HCT116 (cell line): ENCODE data around the gene SH2D3C. TPM values are rescaled to one million over a fixed set of nuclear protein-coding genes. Genes with fewer than 3 reads are reported as not detected.

Experiments used
- ATAC-seq: fragments of 200-7000 bp; cut with Tn5 transposase; 2 replicates; pipeline ENCODE4 v1.9.1; 2020; ENCODE audit warnings: mild to moderate bottlenecking, moderate library complexity
- BruUV-seq: library from RNA; stranded (reverse); fragments of 400-500 nt; replicated peaks from 2 replicates; lab custom pipeline; 2021; lab: Mats Ljungman, UMichigan
- CTCF ChIA-PET: fragments of 300-600 bp; sonication (Branson Sonifier 250); formaldehyde crosslinking; loops from one replicate; lab custom pipeline; 2021; ENCODE audit warnings: antibody characterized with exemption; lab: Charles Lee
- POLR2A ChIA-PET: fragments of 300-600, 350-600 bp; sonication (Branson Sonifier 250); formaldehyde crosslinking; loops from one replicate; lab custom pipeline; 2021; ENCODE audit warnings: antibody characterized with exemption; lab: Charles Lee
- RAD21 ChIA-PET, 2 experiments: fragments of 300-600 bp; sonication (Branson Sonifier 250); formaldehyde crosslinking; loops; one replicate each; lab custom pipeline; 2023; ENCODE audit warnings: low total read pairs in 2 of 2; ENCODE audit not compliant: uncharacterized antibody in 2 of 2, unreplicated experiment in 2 of 2, low non-redundant PET in 1 of 2; lab: Charles Lee
- DNase-seq: peaks from one replicate; pipeline ENCODE4 v3.0.0-alpha.2; 2010; ENCODE audit warnings: low read depth, low spot score
- H2AFZ ChIP-seq: fragments of 200-600 bp; shearing (Covaris generic), sonication (generic); 2 replicates; pipeline ENCODE4 v1.6.1; 2017; ENCODE audit warnings: low read depth, mixed run types, mixed read lengths, antibody characterized with exemption, low read length; ENCODE audit not compliant: poor library complexity, severe bottlenecking
- H3K27ac ChIP-seq: 2 replicates; pipeline ENCODE4 v1.5.1; 2012; ENCODE audit warnings: low read depth, low read length
- H3K27me3 ChIP-seq: fragments of 200-600 bp; sonication (generic); 2 replicates; pipeline ENCODE4 v1.6.1; 2016; ENCODE audit warnings: mixed run types, low read length, mixed read lengths; ENCODE audit not compliant: insufficient read depth
- H3K36me3 ChIP-seq, 2 experiments: fragments of 200-500 bp in 1 of 2; fragments of 200-600 bp in 1 of 2; sonication (Bioruptor generic) in 1 of 2; sonication (generic) in 1 of 2; 2 replicates each; pipeline versions ENCODE4 v1.5.1 to v1.6.1; 2014 to 2016; ENCODE audit warnings: low read length in 2 of 2, inconsistent platforms in 1 of 2, mixed read lengths in 1 of 2, mixed run types in 1 of 2; ENCODE audit not compliant: insufficient read depth in 2 of 2, control insufficient read depth in 1 of 2
- H3K4me1 ChIP-seq, 2 experiments: fragments of 200-600 bp in 1 of 2; sonication (generic) in 1 of 2; 2 replicates each; pipeline versions ENCODE4 v1.5.1 to v1.6.1; 2012 to 2017; ENCODE audit warnings: low read length in 2 of 2, inconsistent platforms in 1 of 2, mild to moderate bottlenecking in 1 of 2, mixed read lengths in 1 of 2, mixed run types in 1 of 2, moderate library complexity in 1 of 2; ENCODE audit not compliant: insufficient read depth in 2 of 2, control insufficient read depth in 1 of 2
- H3K4me2 ChIP-seq: fragments of 200-600 bp; sonication (generic); 2 replicates; pipeline ENCODE4 v1.6.1; 2017; ENCODE audit warnings: mixed run types, low read length, mixed read lengths
- H3K4me3 ChIP-seq, 2 experiments: fragments of 200-600 bp in 1 of 2; sonication (generic) in 1 of 2; replicated peaks in 1 of 2; 2 replicates each; pipeline ENCODE4 v1.5.1; 2011 to 2016; ENCODE audit warnings: low read length in 2 of 2, control low read depth in 1 of 2, low read depth in 1 of 2, mild to moderate bottlenecking in 1 of 2, mixed read lengths in 1 of 2, mixed run types in 1 of 2
- H3K79me2 ChIP-seq: fragments of 200-600 bp; sonication (generic); 2 replicates; pipeline ENCODE4 v1.6.1; 2017; ENCODE audit warnings: mild to moderate bottlenecking, mixed run types, low read length, moderate library complexity, mixed read lengths; ENCODE audit not compliant: insufficient read depth
- H3K9ac ChIP-seq: fragments of 200-600 bp; sonication (generic); 2 replicates; pipeline ENCODE4 v1.6.1; 2016; ENCODE audit warnings: low read length, mixed read lengths
- H3K9me2 ChIP-seq: fragments of 200-600 bp; sonication (generic), shearing (Covaris generic); 2 replicates; pipeline ENCODE4 v1.6.1; 2017; ENCODE audit warnings: mixed run types, mild to moderate bottlenecking, moderate library complexity; ENCODE audit not compliant: insufficient read depth
- H3K9me3 ChIP-seq, 2 experiments: fragments of 200-500 bp in 1 of 2; fragments of 200-600 bp in 1 of 2; sonication (Bioruptor generic) in 1 of 2; sonication (generic) in 1 of 2; 2 replicates each; pipeline ENCODE4 v1.6.1; 2014 to 2017; ENCODE audit warnings: low read length in 2 of 2, mixed read lengths in 2 of 2, inconsistent platforms in 1 of 2, low read depth in 1 of 2, mild to moderate bottlenecking in 1 of 2, mixed run types in 1 of 2, moderate library complexity in 1 of 2; ENCODE audit not compliant: control insufficient read depth in 1 of 2, insufficient read depth in 1 of 2
- H4K20me1 ChIP-seq: fragments of 200-600 bp; sonication (generic), shearing (Covaris generic); 2 replicates; pipeline ENCODE4 v1.6.1; 2017; ENCODE audit warnings: mixed run types, mild to moderate bottlenecking, moderate library complexity; ENCODE audit not compliant: insufficient read depth
- ATF3 ChIP-seq: IDR thresholded peaks from 2 replicates; pipeline ENCODE4 v1.6.1; 2012
- CBX3 ChIP-seq: IDR thresholded peaks from 2 replicates; pipeline ENCODE4 v1.6.1; 2012; ENCODE audit warnings: low read depth
- CEBPB ChIP-seq: IDR thresholded peaks from 2 replicates; pipeline ENCODE4 v1.6.1; 2012; ENCODE audit warnings: low read depth
- EGR1 ChIP-seq: IDR thresholded peaks from 2 replicates; pipeline ENCODE4 v1.6.1; 2012; ENCODE audit warnings: low read depth
- ELF1 ChIP-seq: IDR thresholded peaks from 2 replicates; pipeline ENCODE4 v1.6.1; 2012; ENCODE audit warnings: low read depth, borderline replicate concordance
- EZH2 ChIP-seq: fragments of 200-600 bp; sonication (generic); IDR thresholded peaks from 2 replicates; pipeline ENCODE4 v1.6.1; 2017; ENCODE audit warnings: antibody characterized with exemption, mixed run types
- EZH2phosphoT487 ChIP-seq: fragments of 200-600 bp; IDR thresholded peaks from 2 replicates; pipeline ENCODE4 v1.6.1; 2018; ENCODE audit warnings: antibody characterized with exemption, borderline replicate concordance
- FOSL1 ChIP-seq: IDR thresholded peaks from 2 replicates; pipeline ENCODE4 v1.6.1; 2012; ENCODE audit warnings: low read depth
- JUND ChIP-seq: IDR thresholded peaks from 2 replicates; pipeline ENCODE4 v1.6.1; 2012
- MAX ChIP-seq: IDR thresholded peaks from 2 replicates; pipeline ENCODE4 v1.6.1; 2012
- POLR2A ChIP-seq: IDR thresholded peaks from 2 replicates; pipeline ENCODE4 v1.7.0; 2011; ENCODE audit warnings: borderline replicate concordance; ENCODE audit not compliant: insufficient read depth, insufficient read length; ENCODE audit errors: extremely low read depth
- POLR2AphosphoS5 ChIP-seq: IDR thresholded peaks from 2 replicates; pipeline ENCODE4 v1.6.1; 2011; ENCODE audit warnings: mild to moderate bottlenecking, low read depth, low read length, moderate library complexity
- REST ChIP-seq: IDR thresholded peaks from 2 replicates; pipeline ENCODE4 v1.6.1; 2012; ENCODE audit warnings: low read depth
- SIN3A ChIP-seq: IDR thresholded peaks from 2 replicates; pipeline ENCODE4 v1.6.1; 2012; ENCODE audit warnings: low read depth
- SRF ChIP-seq: IDR thresholded peaks from 2 replicates; pipeline ENCODE4 v1.6.1; 2012; ENCODE audit warnings: low read depth
- TCF7L2 ChIP-seq: IDR thresholded peaks from 2 replicates; pipeline ENCODE4 v1.7.0; 2011; ENCODE audit warnings: borderline replicate concordance, inconsistent platforms; ENCODE audit not compliant: insufficient read depth, insufficient read length; ENCODE audit errors: extremely low read depth
- YY1 ChIP-seq: IDR thresholded peaks from 2 replicates; pipeline ENCODE4 v1.6.1; 2011; ENCODE audit warnings: low read length, low read depth, moderate library complexity, mild to moderate bottlenecking; ENCODE audit not compliant: insufficient replicate concordance; ENCODE audit errors: extremely low read depth
- ZBTB33 ChIP-seq: IDR thresholded peaks from 2 replicates; pipeline ENCODE4 v1.6.1; 2011; ENCODE audit warnings: mild to moderate bottlenecking, low read length, moderate library complexity; ENCODE audit not compliant: insufficient replicate concordance; ENCODE audit errors: extremely low read depth
- ZFX ChIP-seq: fragments of 450-650 bp; IDR thresholded peaks from 2 replicates; pipeline ENCODE4 v1.6.1; 2017
- ZNF274 ChIP-seq: fragments of 200-500 bp; sonication (Bioruptor generic); IDR thresholded peaks from 2 replicates; pipeline ENCODE4 v1.6.1; 2014; ENCODE audit warnings: mild to moderate bottlenecking, low read depth, low read length, inconsistent platforms
- intact Hi-C: fragments of 100-400 bp; cut with micrococcal nuclease; formaldehyde crosslinking; loops from 2 replicates; pipeline ENCODE4 v1.10.0; 2022
- total RNA-seq: library from RNA; stranded (reverse); gene quantifications from one replicate; pipeline ENCODE4 v1.2.1, GENCODE V29; 2021; ENCODE audit not compliant: unreplicated experiment

SH2D3C gene
- total RNA-seq, 1 experiment from 2014 or later, result 1.3 TPM

GRCh38 chr9:127769101-127769500, 9.4 kb downstream of the SH2D3C start:
- Histone ChIP-seq H3K9ac (no peak overlapping the region), H3K4me2 (no peak overlapping the region)

More at GRCh38 chr9:127769101-127769500, 9.4 kb downstream of the SH2D3C start:
- Histone ChIP-seq H3K27ac (no peak overlapping the region), H3K27me3 (no peaks in the 10 kb centered on the region), H3K4me1 (peaks cover 13 to 21% of the 10 kb centered on the region in 2 experiments), H3K36me3 (no peaks in the 10 kb centered on the region), H2AFZ (no peak overlapping the region), H3K4me3 (no peak overlapping the region), H3K9me2 (no peaks in the 10 kb centered on the region), H3K9me3 (no peaks in the 10 kb centered on the region), H4K20me1 (no peaks in the 10 kb centered on the region), H3K79me2 (no peaks in the 10 kb centered on the region)
- TF ChIP-seq EZH2phosphoT487, result no peak
- no peak for TF ChIP-seq SIN3A
- no peak for TF ChIP-seq CEBPB
- no peak for TF ChIP-seq REST
- no peak for TF ChIP-seq SRF
- no peak for TF ChIP-seq YY1
- no peak for TF ChIP-seq POLR2A
- no peak for TF ChIP-seq FOSL1
- TF ChIP-seq ZBTB33, result no peak
- TF ChIP-seq EZH2, result no peak
- no peak for TF ChIP-seq EGR1
- no peak for TF ChIP-seq ELF1
- TF ChIP-seq MAX, result no peak
- TF ChIP-seq TCF7L2, result no peak
- no peak for TF ChIP-seq ZNF274
- no peak for TF ChIP-seq JUND
- no peak for TF ChIP-seq CBX3
- TF ChIP-seq ZFX, result no peak
- TF ChIP-seq POLR2AphosphoS5, result no peak
- no peak for TF ChIP-seq ATF3
- ChIA-PET CTCF (no interaction called here), POLR2A (no interaction called here), RAD21 (no interaction called here)
- no peak for ATAC-seq
- no peak for DNase-seq
- intact Hi-C loops, result no loop called here
- no TSS peak for BruUV-seq
